Neural cell (in vitro differentiated cells): Measurements from ENCODE around the gene IDI2. TPM values are rescaled to one million over a fixed set of nuclear protein-coding genes. Genes with fewer than 3 reads are reported as not detected.

ENCODE experiments used
- H2AFZ ChIP-seq: fragments of 200-600, 300-800 bp; sonication (generic), shearing (Covaris generic); 2 replicates; pipeline ENCODE4 v1.6.0; 2014; ENCODE audit warnings: low read depth, mild to moderate bottlenecking, antibody characterized with exemption, low read length, moderate library complexity
- H3F3A ChIP-seq: fragments of 200-600 bp; shearing (Covaris generic); 2 replicates; pipeline ENCODE4 v1.6.1; 2016; ENCODE audit warnings: mild to moderate bottlenecking, moderate library complexity, mixed read lengths, antibody characterized with exemption, low read length; ENCODE audit not compliant: insufficient read depth, poor library complexity, severe bottlenecking
- H3K27ac ChIP-seq: fragments of 200-600, 300-800 bp; sonication (generic), shearing (Covaris generic); 2 replicates; pipeline ENCODE4 v1.5.1; 2014; ENCODE audit warnings: mild to moderate bottlenecking, low read length, moderate library complexity
- H3K27me3 ChIP-seq: fragments of 300-800, 200-600 bp; sonication (generic), shearing (Covaris generic); 2 replicates; pipeline ENCODE4 v1.6.0; 2014; ENCODE audit warnings: mild to moderate bottlenecking, low read depth, low read length, moderate library complexity; ENCODE audit not compliant: insufficient read depth
- H3K36me3 ChIP-seq: fragments of 300-800, 200-600 bp; sonication (generic), shearing (Covaris generic); 2 replicates; pipeline ENCODE4 v1.5.1; 2014; ENCODE audit warnings: mild to moderate bottlenecking, antibody characterized with exemption, low read length, moderate library complexity; ENCODE audit not compliant: insufficient read depth
- H3K4me2 ChIP-seq: fragments of 300-800, 200-600 bp; sonication (generic), shearing (Covaris generic); 2 replicates; pipeline ENCODE4 v1.6.0; 2014; ENCODE audit warnings: mild to moderate bottlenecking, low read length
- H3K4me3 ChIP-seq: fragments of 300-800, 200-600 bp; sonication (generic), shearing (Covaris generic); 2 replicates; pipeline ENCODE4 v1.5.1; 2014; ENCODE audit warnings: mild to moderate bottlenecking, low read length, moderate library complexity
- H3K79me2 ChIP-seq: fragments of 200-600 bp; shearing (Covaris generic); replicated peaks from 2 replicates; pipeline ENCODE4 v1.6.0; 2014; ENCODE audit warnings: mild to moderate bottlenecking, low read length, moderate library complexity; ENCODE audit not compliant: insufficient read depth
- H3K9ac ChIP-seq: fragments of 300-800, 200-600 bp; sonication (generic), shearing (Covaris generic); 2 replicates; pipeline ENCODE4 v1.6.1; 2016; ENCODE audit warnings: mild to moderate bottlenecking, low read length, mixed read lengths
- H3K9me2 ChIP-seq: fragments of 200-600 bp; shearing (Covaris generic); 2 replicates; pipeline ENCODE4 v1.6.1; 2016; ENCODE audit warnings: mild to moderate bottlenecking, low read length, mixed read lengths; ENCODE audit not compliant: insufficient read depth
- H3K9me3 ChIP-seq: fragments of 200-600, 300-800 bp; sonication (generic), shearing (Covaris generic); 2 replicates; pipeline ENCODE4 v1.6.1; 2016; ENCODE audit warnings: mild to moderate bottlenecking, mixed run types, low read length, moderate library complexity, mixed read lengths
- H4K20me1 ChIP-seq: fragments of 200-600 bp; shearing (Covaris generic); 2 replicates; pipeline ENCODE4 v1.6.1; 2016; ENCODE audit warnings: mild to moderate bottlenecking, mixed run types; ENCODE audit not compliant: insufficient read depth
- CTCF ChIP-seq: fragments of 450-650 bp; IDR thresholded peaks from 2 replicates; pipeline ENCODE4 v1.5.1; 2014; ENCODE audit warnings: antibody characterized with exemption, mild to moderate bottlenecking, moderate library complexity; ENCODE audit not compliant: poor library complexity, severe bottlenecking
- EP300 ChIP-seq: fragments of 450-650 bp; conservative IDR thresholded peaks from 2 replicates; pipeline ENCODE4 v1.6.1; 2014; ENCODE audit warnings: antibody characterized with exemption, mild to moderate bottlenecking, moderate library complexity; ENCODE audit not compliant: poor library complexity, severe bottlenecking
- EZH2 ChIP-seq: fragments of 200-600, 300-800 bp; shearing (Covaris generic), sonication (generic); IDR thresholded peaks from 2 replicates; pipeline ENCODE4 v1.6.1; 2014; ENCODE audit warnings: antibody characterized with exemption, low read length, borderline replicate concordance, mild to moderate bottlenecking; ENCODE audit not compliant: insufficient read depth, poor library complexity, severe bottlenecking
- MXI1 ChIP-seq: fragments of 450-650 bp; conservative IDR thresholded peaks from 2 replicates; pipeline ENCODE4 v1.6.1; 2014; ENCODE audit warnings: antibody characterized with exemption, mild to moderate bottlenecking; ENCODE audit not compliant: poor library complexity, severe bottlenecking
- POLR2AphosphoS5 ChIP-seq: IDR thresholded peaks from 2 replicates; pipeline ENCODE4 v1.6.1; 2012
- RAD21 ChIP-seq: fragments of 450-650 bp; conservative IDR thresholded peaks from 2 replicates; pipeline ENCODE4 v1.6.1; 2014; ENCODE audit warnings: antibody characterized with exemption, mild to moderate bottlenecking, moderate library complexity
- REST ChIP-seq: IDR thresholded peaks from 2 replicates; pipeline ENCODE4 v1.6.1; 2012; ENCODE audit warnings: borderline replicate concordance
- SMC3 ChIP-seq: fragments of 450-650 bp; conservative IDR thresholded peaks from 2 replicates; pipeline ENCODE4 v1.6.1; 2014; ENCODE audit warnings: antibody characterized with exemption, mild to moderate bottlenecking, moderate library complexity; ENCODE audit not compliant: poor library complexity
- TAF1 ChIP-seq: IDR thresholded peaks from 2 replicates; pipeline ENCODE4 v1.6.1; 2012; ENCODE audit warnings: low read depth
- polyA plus RNA-seq: library from polyadenylated mRNA; depleted of rRNA; stranded (reverse); fragments of >200 nt; gene quantifications from 2 replicates; pipeline ENCODE4 v1.2.3, GENCODE V29; 2014

Gene IDI2
- polyA plus RNA-seq, 1 donor from 2014 or later: 0.24 TPM

GRCh38 chr10:1050554-1050953 is 24.9 kb upstream of the IDI2 start:
- TF ChIP-seq CTCF (no peak), TAF1 (no peak), REST (no peak), RAD21 (no peak)
- H3K79me2 ChIP-seq: peaks cover 74% of the 10 kb centered on the region
- no peaks in the 10 kb centered on the region for H3K27me3 ChIP-seq
- peak overlapping the region; percentile 96 for H3K9ac ChIP-seq
- H3K9me2 ChIP-seq: no peaks in the 10 kb centered on the region
- peak overlapping the region; percentile 72 for H3K4me2 ChIP-seq
- peaks cover 5% of the 10 kb centered on the region for H3F3A ChIP-seq
- peak overlapping the region; percentile 81 for H3K4me3 ChIP-seq
- H3K36me3 ChIP-seq: no peaks in the 10 kb centered on the region
- peak overlapping the region; percentile 99 for H3K27ac ChIP-seq
- H2AFZ ChIP-seq: no peak overlapping the region
- H3K9me3 ChIP-seq: no peaks in the 10 kb centered on the region
- peaks cover 6% of the 10 kb centered on the region for H4K20me1 ChIP-seq

- H3F3A ChIP-seq: peaks cover 5% of the 10 kb centered on the region
- TF ChIP-seq EP300 (no peak), REST (no peak), POLR2AphosphoS5 (no peak), CTCF (no peak), MXI1 (no peak), RAD21 (no peak), SMC3 (no peak), TAF1 (no peak), EZH2 (no peak)
- H3K4me2 ChIP-seq: peak overlapping the region; percentile 72
- H3K9me2 ChIP-seq: no peaks in the 10 kb centered on the region
- peak overlapping the region; percentile 81 for H3K4me3 ChIP-seq
- peaks cover 74% of the 10 kb centered on the region for H3K79me2 ChIP-seq
- H3K27ac ChIP-seq: peak overlapping the region; percentile 99
- H3K9me3 ChIP-seq: no peaks in the 10 kb centered on the region
- H3K27me3 ChIP-seq: no peaks in the 10 kb centered on the region
- H3K9ac ChIP-seq: peak overlapping the region; percentile 96
- no peak overlapping the region for H2AFZ ChIP-seq
- no peaks in the 10 kb centered on the region for H3K36me3 ChIP-seq
- H4K20me1 ChIP-seq: peaks cover 6% of the 10 kb centered on the region
Observed at GRCh38 chr10:1050145-1050544, 24.5 kb upstream of the IDI2 start.
